ENCODE data around the gene TRAPPC2B.

TRAPPC2B gene

DNA sequence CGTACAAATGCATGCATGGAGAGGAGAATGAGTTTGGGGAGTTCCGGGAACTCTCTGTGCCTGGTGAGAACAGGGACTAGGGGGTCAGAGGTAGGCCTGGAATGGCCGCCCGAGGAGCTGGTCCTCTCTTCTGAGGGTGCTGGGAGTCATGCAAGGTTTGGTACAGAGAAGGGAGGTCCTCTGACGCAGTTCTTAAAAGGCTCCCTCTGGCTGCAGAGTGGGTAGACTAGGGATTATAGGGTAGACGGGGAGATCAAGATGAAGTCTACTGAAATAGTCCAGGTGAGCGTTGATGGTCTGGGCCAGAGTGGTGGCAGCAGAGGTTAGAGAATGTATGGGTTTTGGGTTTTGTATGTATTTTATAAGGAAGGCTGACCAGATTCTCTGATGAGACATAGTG, 11.5 kb upstream of the TRAPPC2B start:
- Histone ChIP-seq H3K27ac (ENCODE audit: low read length) (no peak overlapping the region), H3K4me1 (ENCODE audit: low read length) (peaks cover 5% of the 10 kb centered on the region)
- no peak for TF ChIP-seq EZH2phosphoT487 (IDR thresholded peaks at IDR 0.05; ENCODE audit: low read length)
- no peak for TF ChIP-seq EZH2 (optimal IDR thresholded peaks at IDR 0.05; ENCODE audit: low read depth, low read length)
- TF ChIP-seq, protein P1, sequence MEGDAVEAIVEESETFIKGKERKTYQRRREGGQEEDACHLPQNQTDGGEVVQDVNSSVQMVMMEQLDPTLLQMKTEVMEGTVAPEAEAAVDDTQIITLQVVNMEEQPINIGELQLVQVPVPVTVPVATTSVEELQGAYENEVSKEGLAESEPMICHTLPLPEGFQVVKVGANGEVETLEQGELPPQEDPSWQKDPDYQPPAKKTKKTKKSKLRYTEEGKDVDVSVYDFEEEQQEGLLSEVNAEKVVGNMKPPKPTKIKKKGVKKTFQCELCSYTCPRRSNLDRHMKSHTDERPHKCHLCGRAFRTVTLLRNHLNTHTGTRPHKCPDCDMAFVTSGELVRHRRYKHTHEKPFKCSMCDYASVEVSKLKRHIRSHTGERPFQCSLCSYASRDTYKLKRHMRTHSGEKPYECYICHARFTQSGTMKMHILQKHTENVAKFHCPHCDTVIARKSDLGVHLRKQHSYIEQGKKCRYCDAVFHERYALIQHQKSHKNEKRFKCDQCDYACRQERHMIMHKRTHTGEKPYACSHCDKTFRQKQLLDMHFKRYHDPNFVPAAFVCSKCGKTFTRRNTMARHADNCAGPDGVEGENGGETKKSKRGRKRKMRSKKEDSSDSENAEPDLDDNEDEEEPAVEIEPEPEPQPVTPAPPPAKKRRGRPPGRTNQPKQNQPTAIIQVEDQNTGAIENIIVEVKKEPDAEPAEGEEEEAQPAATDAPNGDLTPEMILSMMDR (IDR thresholded peaks at IDR 0.05; ENCODE audit: low read length) = no peak

DNA sequence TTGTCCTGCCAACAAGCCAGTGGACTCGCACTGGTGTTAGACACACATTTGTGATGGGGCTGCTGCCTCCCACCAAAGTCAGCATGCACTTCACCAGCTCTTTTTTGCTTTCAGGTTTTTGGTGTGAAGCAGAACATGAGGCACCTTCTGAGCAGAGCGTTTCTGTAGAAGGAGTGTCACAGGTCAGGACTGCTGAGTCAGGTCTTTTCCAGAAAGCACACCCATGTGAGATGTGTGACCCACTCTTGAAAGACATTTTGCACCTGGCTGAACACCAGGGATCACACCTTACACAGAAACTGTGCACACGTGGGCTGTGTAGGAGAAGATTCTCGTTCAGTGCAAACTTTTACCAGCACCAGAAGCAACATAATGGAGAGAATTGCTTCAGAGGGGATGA, 7.4 kb upstream of the TRAPPC2B start:
- H3K36me3 ChIP-seq (replicated peaks; ENCODE audit: insufficient read depth, low read length) = peaks cover 25% of the 10 kb centered on the region
- H3F3A ChIP-seq (ENCODE audit: insufficient read depth, low read length) = no peaks in the 10 kb centered on the region
- H3K27ac ChIP-seq (ENCODE audit: low read length) = no peak overlapping the region
- no peaks in the 10 kb centered on the region for H3K27me3 ChIP-seq (replicated peaks; ENCODE audit: insufficient read depth, low read length)
- no peak overlapping the region for H2AFZ ChIP-seq (ENCODE audit: low read length)
- no peak overlapping the region for H3K9ac ChIP-seq (ENCODE audit: low read length)
- H3K4me1 ChIP-seq (ENCODE audit: low read length) = no peaks in the 10 kb centered on the region
- no peak for DNase-seq
- H3K4me3 ChIP-seq (ENCODE audit: low read length) = no peak overlapping the region
- no peak overlapping the region for H3K4me2 ChIP-seq (ENCODE audit: low read depth, low read length)
- TF ChIP-seq EZH2phosphoT487 (IDR thresholded peaks at IDR 0.05; ENCODE audit: low read length) (no peak), EZH2 (optimal IDR thresholded peaks at IDR 0.05; ENCODE audit: low read depth, low read length) (no peak)
- TF ChIP-seq, protein P1 (IDR thresholded peaks at IDR 0.05; ENCODE audit: low read length) = no peak
- no peaks in the 10 kb centered on the region for H3K9me3 ChIP-seq (replicated peaks; ENCODE audit: insufficient read depth, low read length)
- H4K20me1 ChIP-seq (ENCODE audit: insufficient read depth, low read length) = no peaks in the 10 kb centered on the region
- no peaks in the 10 kb centered on the region for H3K9me2 ChIP-seq (replicated peaks; ENCODE audit: insufficient read depth, low read length)
- H3K79me2 ChIP-seq (ENCODE audit: low read length) = peaks cover 25% of the 10 kb centered on the region

More for the DNA sequence above, 11.5 kb upstream of the TRAPPC2B start:
- Histone ChIP-seq H3K4me2 (ENCODE audit: low read depth, low read length) (peak overlapping the region; percentile 90), H3K27me3 (replicated peaks; ENCODE audit: insufficient read depth, low read length) (no peaks in the 10 kb centered on the region), H2AFZ (ENCODE audit: low read length) (peak overlapping the region; percentile 76), H4K20me1 (ENCODE audit: insufficient read depth, low read length) (no peaks in the 10 kb centered on the region), H3F3A (ENCODE audit: insufficient read depth, low read length) (no peaks in the 10 kb centered on the region), H3K9me2 (replicated peaks; ENCODE audit: insufficient read depth, low read length) (no peaks in the 10 kb centered on the region), H3K79me2 (ENCODE audit: low read length) (peaks cover 25% of the 10 kb centered on the region), H3K4me3 (ENCODE audit: low read length) (peak overlapping the region; percentile 91), H3K9me3 (replicated peaks; ENCODE audit: insufficient read depth, low read length) (no peaks in the 10 kb centered on the region), H3K9ac (ENCODE audit: low read length) (peak overlapping the region; percentile 78; the same call in 1 of the 2 replicates), H3K36me3 (replicated peaks; ENCODE audit: insufficient read depth, low read length) (peaks cover 16% of the 10 kb centered on the region)
- DNase-seq = no peak

DNA sequence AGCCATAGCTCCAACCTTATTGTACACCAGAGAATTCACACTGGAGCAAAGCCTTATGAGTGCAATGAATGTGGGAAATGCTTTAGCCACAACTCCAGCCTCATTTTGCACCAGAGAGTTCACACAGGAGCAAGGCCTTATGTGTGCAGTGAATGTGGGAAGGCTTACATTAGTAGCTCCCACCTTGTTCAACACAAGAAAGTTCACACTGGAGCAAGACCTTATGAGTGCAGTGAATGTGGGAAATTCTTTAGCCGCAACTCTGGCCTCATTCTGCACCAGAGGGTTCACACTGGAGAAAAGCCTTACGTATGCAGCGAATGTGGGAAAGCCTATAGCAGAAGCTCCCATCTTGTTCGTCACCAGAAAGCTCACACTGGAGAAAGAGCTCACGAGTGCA, 5.9 kb upstream of the TRAPPC2B start:
- Histone ChIP-seq H3K9ac (ENCODE audit: low read length) (no peak overlapping the region), H3K9me2 (replicated peaks; ENCODE audit: insufficient read depth, low read length) (no peaks in the 10 kb centered on the region), H3K27ac (ENCODE audit: low read length) (no peak overlapping the region), H3K4me2 (ENCODE audit: low read depth, low read length) (no peak overlapping the region), H3K27me3 (replicated peaks; ENCODE audit: insufficient read depth, low read length) (no peaks in the 10 kb centered on the region), H3F3A (ENCODE audit: insufficient read depth, low read length) (no peaks in the 10 kb centered on the region), H4K20me1 (ENCODE audit: insufficient read depth, low read length) (no peaks in the 10 kb centered on the region), H3K79me2 (ENCODE audit: low read length) (peaks cover 12% of the 10 kb centered on the region), H2AFZ (ENCODE audit: low read length) (no peak overlapping the region), H3K9me3 (replicated peaks; ENCODE audit: insufficient read depth, low read length) (no peaks in the 10 kb centered on the region), H3K36me3 (replicated peaks; ENCODE audit: insufficient read depth, low read length) (peaks cover 25% of the 10 kb centered on the region), H3K4me1 (ENCODE audit: low read length) (no peaks in the 10 kb centered on the region), H3K4me3 (ENCODE audit: low read length) (no peak overlapping the region)
- TF ChIP-seq, protein P1 (IDR thresholded peaks at IDR 0.05; ENCODE audit: low read length) = no peak
- TF ChIP-seq EZH2 (optimal IDR thresholded peaks at IDR 0.05; ENCODE audit: low read depth, low read length) (no peak), EZH2phosphoT487 (IDR thresholded peaks at IDR 0.05; ENCODE audit: low read length) (no peak)
- DNase-seq = no peak
